ENCODE measurements around the gene DYSF. TPM values are rescaled to one million over a fixed set of nuclear protein-coding genes. Genes with fewer than 3 reads are reported as not detected.

The DYSF gene
- total and polyA plus RNA-seq, 2 donors (not counting 3 experiments of a cell fraction or from before 2014, with no cell fraction given): 50.9 to 152 TPM

DNA sequence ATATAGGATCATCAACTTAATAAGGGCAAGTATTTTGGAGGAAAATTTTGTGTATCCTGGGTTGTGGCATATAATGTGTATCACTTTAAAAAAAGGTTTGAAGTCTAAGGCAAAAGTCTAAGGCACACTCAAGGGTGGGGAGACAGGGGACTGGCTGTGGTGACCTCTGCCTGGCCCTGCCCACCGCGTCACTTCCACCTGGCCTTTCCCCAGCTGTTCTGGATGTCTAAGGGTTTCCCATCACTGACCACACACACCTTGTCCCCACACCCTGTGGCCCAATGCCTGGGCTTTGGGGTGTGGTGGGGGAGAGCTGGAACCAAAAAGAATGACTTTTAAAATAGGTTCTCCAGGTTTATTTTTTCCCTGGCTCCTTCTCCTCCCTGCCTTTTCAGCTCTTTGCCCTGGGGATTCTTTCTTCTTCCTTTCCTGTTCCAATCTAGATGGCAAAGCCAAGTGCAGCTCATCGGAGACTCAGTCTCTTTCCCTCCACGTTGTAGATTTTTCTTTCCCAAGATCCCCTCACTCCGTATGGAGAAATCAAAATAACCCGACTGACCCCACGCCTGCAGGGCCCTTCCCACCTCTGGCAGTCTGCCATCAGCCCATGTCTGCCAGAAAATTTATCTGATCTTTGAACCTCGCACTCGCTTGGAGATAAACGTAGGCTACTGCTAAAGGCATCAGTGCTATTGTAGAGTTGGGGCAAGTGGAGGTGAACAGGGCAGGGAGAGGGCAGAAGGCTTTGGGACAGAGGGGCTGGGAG lies 257.2 kb downstream of the DYSF start:
- POLR2A ChIA-PET: no interaction called here
- no peaks in the 10 kb centered on the region for H3K9me1 ChIP-seq (replicated peaks; ENCODE audit: control insufficient read depth, extremely low read depth, insufficient read depth, low read length)
- CTCF ChIA-PET: interaction anchor here (0.8 kb wide), 1 partner anchor 87 kb away, joined by 3 read pairs; no protein-coding TSS in a partner anchor
- no peak overlapping the region for H3K4me3 ChIP-seq (replicated peaks in 1 of 3; ENCODE audit: insufficient read depth in 1 of 3, low read depth in 1 of 3, low read length in 3 of 3)
- peaks cover 0 to 2% of the 10 kb centered on the region in 2 experiments for H3K27me3 ChIP-seq (ENCODE audit: control insufficient read depth in 2 of 2, insufficient read depth in 2 of 2, low read length in 2 of 2)
- DNase-seq (ENCODE audit: low read depth, low spot score) (no peak), FAIRE-seq (no peak)
- H2AFZ ChIP-seq (ENCODE audit: low read depth, low read length): no peak overlapping the region
- H3K27ac ChIP-seq (ENCODE audit: insufficient read depth, low read depth, low read length): no peak overlapping the region
- H3K9me3 ChIP-seq (replicated peaks; ENCODE audit: control insufficient read depth, insufficient read depth, low read length): no peaks in the 10 kb centered on the region
- H3K36me3 ChIP-seq (ENCODE audit: control insufficient read depth in 2 of 2, extremely low read depth in 1 of 2, insufficient read depth in 2 of 2, low read length in 2 of 2): no peaks in the 10 kb centered on the region
- dilution Hi-C loops (cut with MboI; ENCODE audit: extremely low pct_ligation_motif_present, low sequenced_read_pairs) (no loop called here), intact Hi-C loops (cut with micrococcal nuclease) (no loop called here)
- TF ChIP-seq MAX (IDR thresholded peaks at IDR 0.05; ENCODE audit: insufficient read depth, insufficient read length) (no peak), POLR2AphosphoS5 (IDR thresholded peaks at IDR 0.05; ENCODE audit: insufficient read depth, low read depth, low read length) (no peak), FOS (IDR thresholded peaks at IDR 0.05; ENCODE audit: borderline replicate concordance, insufficient read depth, low read length) (no peak), POLR2A (IDR thresholded peaks at IDR 0.05; ENCODE audit: low read depth, low read length) (no peak), EZH2 (IDR thresholded peaks at IDR 0.05; ENCODE audit: borderline replicate concordance, low read depth, low read length, severe bottlenecking) (no peak), GATA2 (IDR thresholded peaks at IDR 0.05; ENCODE audit: insufficient read depth, insufficient read length, low read depth, low read length) (no peak), JUN (IDR thresholded peaks at IDR 0.05; ENCODE audit: borderline replicate concordance, insufficient read depth, insufficient read length, low read depth) (no peak), MYC (IDR thresholded peaks at IDR 0.05; ENCODE audit: low read depth, low read length) (no peak)
- TF ChIP-seq, protein P1, sequence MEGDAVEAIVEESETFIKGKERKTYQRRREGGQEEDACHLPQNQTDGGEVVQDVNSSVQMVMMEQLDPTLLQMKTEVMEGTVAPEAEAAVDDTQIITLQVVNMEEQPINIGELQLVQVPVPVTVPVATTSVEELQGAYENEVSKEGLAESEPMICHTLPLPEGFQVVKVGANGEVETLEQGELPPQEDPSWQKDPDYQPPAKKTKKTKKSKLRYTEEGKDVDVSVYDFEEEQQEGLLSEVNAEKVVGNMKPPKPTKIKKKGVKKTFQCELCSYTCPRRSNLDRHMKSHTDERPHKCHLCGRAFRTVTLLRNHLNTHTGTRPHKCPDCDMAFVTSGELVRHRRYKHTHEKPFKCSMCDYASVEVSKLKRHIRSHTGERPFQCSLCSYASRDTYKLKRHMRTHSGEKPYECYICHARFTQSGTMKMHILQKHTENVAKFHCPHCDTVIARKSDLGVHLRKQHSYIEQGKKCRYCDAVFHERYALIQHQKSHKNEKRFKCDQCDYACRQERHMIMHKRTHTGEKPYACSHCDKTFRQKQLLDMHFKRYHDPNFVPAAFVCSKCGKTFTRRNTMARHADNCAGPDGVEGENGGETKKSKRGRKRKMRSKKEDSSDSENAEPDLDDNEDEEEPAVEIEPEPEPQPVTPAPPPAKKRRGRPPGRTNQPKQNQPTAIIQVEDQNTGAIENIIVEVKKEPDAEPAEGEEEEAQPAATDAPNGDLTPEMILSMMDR (IDR thresholded peaks at IDR 0.05; ENCODE audit: extremely low read depth in 1 of 2, insufficient read depth in 1 of 2, low read depth in 1 of 2, low read length in 2 of 2): no peak
- no peak overlapping the region for H3K9ac ChIP-seq (replicated peaks; ENCODE audit: extremely low read depth, insufficient read depth, low read length)
- H3K4me1 ChIP-seq (ENCODE audit: control insufficient read depth, extremely low read depth, insufficient read depth, low read length): no peaks in the 10 kb centered on the region
- no peak overlapping the region for H3K4me2 ChIP-seq (ENCODE audit: insufficient read depth, low read length)
- H3K79me2 ChIP-seq (ENCODE audit: control insufficient read depth, insufficient read depth, low read length): no peaks in the 10 kb centered on the region
- BruUV-seq (replicated peaks): no TSS peak
- no peaks in the 10 kb centered on the region for H4K20me1 ChIP-seq (replicated peaks; ENCODE audit: control insufficient read depth, extremely low read depth, insufficient read depth, low read length)

Measured in endothelial cell of umbilical vein (primary cell).